ENCODE measurements around the gene NMNAT3. TPM values are rescaled to one million over a fixed set of nuclear protein-coding genes. Genes with fewer than 3 reads are reported as not detected.

NMNAT3 gene
- total RNA-seq, 2 donors from 2014 or later, result 1.2 to 1.6 TPM

DNA sequence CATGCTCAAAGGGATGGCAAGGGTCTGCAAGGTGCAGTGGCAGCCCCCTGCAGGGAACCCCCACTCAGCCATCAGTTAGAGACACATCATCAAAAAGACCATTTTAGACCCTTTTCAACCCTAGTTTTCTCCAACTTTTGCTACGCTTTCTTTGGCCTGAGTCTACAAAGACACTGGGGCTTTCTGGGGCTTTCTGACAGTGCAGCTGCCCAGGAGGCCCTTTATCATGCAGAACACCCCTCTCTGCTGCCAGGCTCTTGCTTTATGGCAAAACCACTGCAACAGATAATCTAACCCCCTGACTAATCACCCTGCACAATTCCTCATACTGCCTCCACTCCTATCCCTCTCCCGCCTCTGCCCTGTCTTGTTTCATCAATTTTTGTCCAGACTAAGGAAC is 2.4 kb downstream of the NMNAT3 start:
- Histone ChIP-seq H3K36me3 (ENCODE audit: control insufficient read depth, insufficient read depth, low read length) (no peaks in the 10 kb centered on the region), H3K27me3 (ENCODE audit: control insufficient read depth, insufficient read depth, low read length, poor library complexity, severe bottlenecking) (peaks cover 46% of the 10 kb centered on the region), H3K4me3 (ENCODE audit: low read length) (no peak overlapping the region), H3K9me3 (ENCODE audit: control insufficient read depth, low read length) (no peaks in the 10 kb centered on the region), H3K4me1 (ENCODE audit: control insufficient read depth, insufficient read depth, low read length) (no peaks in the 10 kb centered on the region), H3K27ac (ENCODE audit: low read depth, low read length) (no peak overlapping the region), H3K9ac (ENCODE audit: extremely low read depth, low read length, poor library complexity, severe bottlenecking) (no peak overlapping the region)
- H3K9me3 Mint-ChIP-seq, result no peaks in the 10 kb centered on the region
- peak; percentile 51 for DNase-seq
- H3K27me3 Mint-ChIP-seq (ENCODE audit: insufficient read depth), result peaks cover 42% of the 10 kb centered on the region
- peaks cover 5% of the 10 kb centered on the region for H3K4me1 Mint-ChIP-seq
- no peaks in the 10 kb centered on the region for H3K36me3 Mint-ChIP-seq (ENCODE audit: low read depth)
- WGBS, 2 experiments (ENCODE audit: insufficient coverage in 1 of 2, insufficient read length in 1 of 2), result 48 to 53% methylated on average over 2 of the region's 2 CpGs
- no peak overlapping the region for H3K27ac Mint-ChIP-seq
- H3K4me3 Mint-ChIP-seq, result no peak overlapping the region
- TF ChIP-seq, protein P1, sequence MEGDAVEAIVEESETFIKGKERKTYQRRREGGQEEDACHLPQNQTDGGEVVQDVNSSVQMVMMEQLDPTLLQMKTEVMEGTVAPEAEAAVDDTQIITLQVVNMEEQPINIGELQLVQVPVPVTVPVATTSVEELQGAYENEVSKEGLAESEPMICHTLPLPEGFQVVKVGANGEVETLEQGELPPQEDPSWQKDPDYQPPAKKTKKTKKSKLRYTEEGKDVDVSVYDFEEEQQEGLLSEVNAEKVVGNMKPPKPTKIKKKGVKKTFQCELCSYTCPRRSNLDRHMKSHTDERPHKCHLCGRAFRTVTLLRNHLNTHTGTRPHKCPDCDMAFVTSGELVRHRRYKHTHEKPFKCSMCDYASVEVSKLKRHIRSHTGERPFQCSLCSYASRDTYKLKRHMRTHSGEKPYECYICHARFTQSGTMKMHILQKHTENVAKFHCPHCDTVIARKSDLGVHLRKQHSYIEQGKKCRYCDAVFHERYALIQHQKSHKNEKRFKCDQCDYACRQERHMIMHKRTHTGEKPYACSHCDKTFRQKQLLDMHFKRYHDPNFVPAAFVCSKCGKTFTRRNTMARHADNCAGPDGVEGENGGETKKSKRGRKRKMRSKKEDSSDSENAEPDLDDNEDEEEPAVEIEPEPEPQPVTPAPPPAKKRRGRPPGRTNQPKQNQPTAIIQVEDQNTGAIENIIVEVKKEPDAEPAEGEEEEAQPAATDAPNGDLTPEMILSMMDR (conservative IDR thresholded peaks at IDR 0.05), result no peak

DNA sequence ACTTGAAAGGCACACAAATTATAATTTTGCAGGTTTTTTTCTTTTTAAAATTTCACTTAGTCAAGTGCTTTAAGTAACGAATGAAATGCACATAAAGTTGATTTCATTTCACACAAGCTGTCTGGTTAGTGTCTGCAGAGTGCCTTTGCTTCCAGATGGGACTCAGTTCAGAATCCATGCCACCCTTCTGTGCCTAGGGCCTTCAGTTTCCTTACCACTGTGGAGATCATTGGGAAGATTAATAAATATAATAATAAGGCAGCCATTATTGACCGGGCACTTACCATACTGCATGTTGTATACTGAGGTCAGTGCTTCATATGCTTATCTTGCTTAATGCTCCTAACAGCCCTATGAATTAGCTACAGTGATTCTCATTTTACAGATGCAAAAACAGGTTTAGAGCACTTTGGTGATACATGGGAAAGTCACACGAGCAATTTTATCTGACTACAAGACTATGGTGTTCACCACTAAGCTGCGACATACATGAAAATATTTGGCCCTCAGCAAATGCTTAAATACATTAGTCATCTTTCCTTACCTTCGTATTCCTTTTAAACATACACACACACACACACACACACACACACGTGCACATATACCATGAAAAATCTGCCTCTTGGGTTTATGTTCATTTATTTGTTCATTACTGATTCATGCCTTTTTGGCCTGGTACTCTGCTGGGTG is 3.1 kb downstream of the NMNAT3 start:
- peaks cover 42% of the 10 kb centered on the region for H3K27me3 Mint-ChIP-seq (ENCODE audit: insufficient read depth)
- Histone ChIP-seq H3K4me3 (ENCODE audit: low read length) (no peak overlapping the region), H3K36me3 (ENCODE audit: control insufficient read depth, insufficient read depth, low read length) (no peaks in the 10 kb centered on the region), H3K4me1 (ENCODE audit: control insufficient read depth, insufficient read depth, low read length) (no peaks in the 10 kb centered on the region), H3K27me3 (ENCODE audit: control insufficient read depth, insufficient read depth, low read length, poor library complexity, severe bottlenecking) (peaks cover 46% of the 10 kb centered on the region), H3K27ac (ENCODE audit: low read depth, low read length) (no peak overlapping the region), H3K9me3 (ENCODE audit: control insufficient read depth, low read length) (no peaks in the 10 kb centered on the region), H3K9ac (ENCODE audit: extremely low read depth, low read length, poor library complexity, severe bottlenecking) (no peak overlapping the region)
- TF ChIP-seq, protein P1 (conservative IDR thresholded peaks at IDR 0.05), result no peak
- DNase-seq, result peak; percentile 10
- 75 to 88% methylated on average over 4 to 6 of the region's 6 CpGs for WGBS, 2 experiments (ENCODE audit: insufficient coverage in 1 of 2, insufficient read length in 1 of 2)
- H3K27ac Mint-ChIP-seq, result no peak overlapping the region
- H3K9me3 Mint-ChIP-seq, result no peaks in the 10 kb centered on the region
- no peaks in the 10 kb centered on the region for H3K36me3 Mint-ChIP-seq (ENCODE audit: low read depth)
- H3K4me1 Mint-ChIP-seq, result peaks cover 5% of the 10 kb centered on the region
- H3K4me3 Mint-ChIP-seq, result no peak overlapping the region

DNA sequence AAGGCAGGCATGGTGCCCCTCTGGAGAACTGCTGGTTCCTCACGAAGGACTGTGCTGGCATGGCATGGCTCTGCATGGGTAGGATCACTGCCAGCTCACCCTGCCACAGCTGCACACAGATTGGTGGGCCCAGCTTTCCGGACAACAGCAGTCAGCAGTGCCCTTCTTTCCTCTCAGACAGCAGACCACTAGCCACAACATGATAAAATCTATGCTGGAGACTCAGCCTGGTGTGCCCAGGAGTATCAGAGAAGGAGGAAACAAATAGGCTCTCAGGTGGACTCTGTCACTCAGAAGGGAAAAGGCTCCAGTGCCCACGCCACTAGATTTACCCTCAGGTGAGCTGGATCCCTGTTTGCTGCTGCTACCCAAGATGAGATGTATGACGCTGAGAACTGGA is 4.9 kb downstream of the NMNAT3 start:
- TF ChIP-seq, protein P1 (conservative IDR thresholded peaks at IDR 0.05), result no peak
- Histone ChIP-seq H3K9ac (ENCODE audit: extremely low read depth, low read length, poor library complexity, severe bottlenecking) (no peak overlapping the region), H3K9me3 (ENCODE audit: control insufficient read depth, low read length) (no peaks in the 10 kb centered on the region), H3K4me3 (ENCODE audit: low read length) (no peak overlapping the region), H3K27ac (ENCODE audit: low read depth, low read length) (no peak overlapping the region), H3K36me3 (ENCODE audit: control insufficient read depth, insufficient read depth, low read length) (no peaks in the 10 kb centered on the region), H3K27me3 (ENCODE audit: control insufficient read depth, insufficient read depth, low read length, poor library complexity, severe bottlenecking) (peaks cover 35% of the 10 kb centered on the region), H3K4me1 (ENCODE audit: control insufficient read depth, insufficient read depth, low read length) (no peaks in the 10 kb centered on the region)
- Mint-ChIP-seq H3K9me3 (no peaks in the 10 kb centered on the region), H3K27ac (no peak overlapping the region), H3K27me3 (ENCODE audit: insufficient read depth) (peaks cover 32% of the 10 kb centered on the region), H3K4me1 (peaks cover 8% of the 10 kb centered on the region), H3K36me3 (ENCODE audit: low read depth) (no peaks in the 10 kb centered on the region), H3K4me3 (no peak overlapping the region)
- WGBS, 2 experiments (ENCODE audit: insufficient coverage in 1 of 2, insufficient read length in 1 of 2), result 91 to 100% methylated on average over 3 to 4 of the region's 4 CpGs
- DNase-seq, result no peak
